GM19328 (cell line): ENCODE measurements around the gene C22orf31.
"Not testable (repeated sequence)": the region's sequence is repeated elsewhere in the genome, so short reads cannot be mapped to it uniquely, and the experiment has no call there.

Source experiments
- ATAC-seq: cut with Tn5 transposase; IDR thresholded peaks from one replicate; pipeline ENCODE4 v1.9.1; 2021; ENCODE audit warnings: mild to moderate bottlenecking, moderate library complexity; ENCODE audit not compliant: unreplicated experiment

Gene C22orf31

GRCh38 chr22:29061773-29062172, at the start of gene C22orf31:
Gene C22orf31, minus strand, starts transcription at chr22:29061831. Its CDS starts 39 bp downstream, at chr22:29061792.
- ATAC-seq, result no peak

- no peak for ATAC-seq
These were observed 49.3 kb upstream of the C22orf31 start for GRCh38 chr22:29110946-29111345.

- ATAC-seq, result no peak
These were observed 48.2 kb upstream of the C22orf31 start for GRCh38 chr22:29109822-29110221.

GRCh38 chr22:29108137-29108536, 46.5 kb upstream of the C22orf31 start:
- ATAC-seq, result no peak

- ATAC-seq, result no peak
These were observed 45.2 kb upstream of the C22orf31 start for GRCh38 chr22:29106839-29107238.

GRCh38 chr22:29105468-29105867, 43.8 kb upstream of the C22orf31 start:
- ATAC-seq, result no peak

GRCh38 chr22:29103121-29103520, 41.5 kb upstream of the C22orf31 start:
- no peak for ATAC-seq

GRCh38 chr22:29102300-29102699, 40.7 kb upstream of the C22orf31 start:
- no peak for ATAC-seq

- ATAC-seq, result no peak
These were observed 36.7 kb upstream of the C22orf31 start for GRCh38 chr22:29098296-29098695.

- ATAC-seq, result no peak
These were observed 35.4 kb upstream of the C22orf31 start for GRCh38 chr22:29096736-29097669.

- no peak for ATAC-seq
These were observed 33.8 kb upstream of the C22orf31 start for GRCh38 chr22:29095459-29095858.

- no peak for ATAC-seq
These were observed 32.1 kb upstream of the C22orf31 start for GRCh38 chr22:29093501-29094300.

- ATAC-seq, result no peak
These were observed 31.4 kb upstream of the C22orf31 start for GRCh38 chr22:29093030-29093429.

- ATAC-seq, result no peak
These were observed 30.6 kb upstream of the C22orf31 start for GRCh38 chr22:29092243-29092642.

- ATAC-seq, result no peak
These were observed 28.4 kb upstream of the C22orf31 start for GRCh38 chr22:29090039-29090438.

- ATAC-seq, result no peak
These were observed 27.9 kb upstream of the C22orf31 start for GRCh38 chr22:29089507-29089906.

GRCh38 chr22:29088809-29089208, 27.2 kb upstream of the C22orf31 start:
- no peak for ATAC-seq

GRCh38 chr22:29087012-29087411, 25.4 kb upstream of the C22orf31 start:
- no peak for ATAC-seq

GRCh38 chr22:29083933-29084591, 22.4 kb upstream of the C22orf31 start:
- no peak for ATAC-seq

GRCh38 chr22:29083576-29083932, 21.9 kb upstream of the C22orf31 start:
- not testable (repeated sequence) for ATAC-seq

GRCh38 chr22:29082826-29083545, 21.4 kb upstream of the C22orf31 start:
- no peak for ATAC-seq
